A673 (cell line): ENCODE data around the gene PRCD.

Source experiments
- EZH2 ChIP-seq: fragments of 200-600 bp; sonication (generic); IDR thresholded peaks from 2 replicates; pipeline ENCODE4 v1.6.1; 2017; ENCODE audit warnings: borderline replicate concordance, low read depth, mild to moderate bottlenecking, mixed read lengths, antibody characterized with exemption, low read length; ENCODE audit not compliant: poor library complexity, severe bottlenecking
- TF ChIP-seq, protein P1 (sequence below): fragments of 300-800, 200-600 bp; sonication (generic); conservative IDR thresholded peaks from 2 replicates; pipeline ENCODE4 v1.5.1; 2017; ENCODE audit warnings: low read depth, mild to moderate bottlenecking, antibody characterized with exemption, low read length, moderate library complexity, mixed read lengths

DNA sequence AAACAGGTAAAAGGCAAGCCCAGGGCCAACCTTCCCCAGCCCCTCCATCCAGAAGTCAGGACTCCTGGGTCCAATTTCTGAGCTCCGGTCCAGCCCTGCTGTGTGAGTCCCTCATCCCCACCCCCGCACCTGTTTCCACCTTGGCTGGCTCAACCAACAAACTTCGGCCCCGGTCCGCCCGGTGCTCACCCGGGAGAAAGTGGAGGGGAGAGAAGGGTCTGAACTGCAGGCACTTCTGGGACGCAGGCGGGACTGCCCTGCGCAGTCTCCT lies 39.2 kb upstream of the PRCD start:
- TF ChIP-seq, protein P1, sequence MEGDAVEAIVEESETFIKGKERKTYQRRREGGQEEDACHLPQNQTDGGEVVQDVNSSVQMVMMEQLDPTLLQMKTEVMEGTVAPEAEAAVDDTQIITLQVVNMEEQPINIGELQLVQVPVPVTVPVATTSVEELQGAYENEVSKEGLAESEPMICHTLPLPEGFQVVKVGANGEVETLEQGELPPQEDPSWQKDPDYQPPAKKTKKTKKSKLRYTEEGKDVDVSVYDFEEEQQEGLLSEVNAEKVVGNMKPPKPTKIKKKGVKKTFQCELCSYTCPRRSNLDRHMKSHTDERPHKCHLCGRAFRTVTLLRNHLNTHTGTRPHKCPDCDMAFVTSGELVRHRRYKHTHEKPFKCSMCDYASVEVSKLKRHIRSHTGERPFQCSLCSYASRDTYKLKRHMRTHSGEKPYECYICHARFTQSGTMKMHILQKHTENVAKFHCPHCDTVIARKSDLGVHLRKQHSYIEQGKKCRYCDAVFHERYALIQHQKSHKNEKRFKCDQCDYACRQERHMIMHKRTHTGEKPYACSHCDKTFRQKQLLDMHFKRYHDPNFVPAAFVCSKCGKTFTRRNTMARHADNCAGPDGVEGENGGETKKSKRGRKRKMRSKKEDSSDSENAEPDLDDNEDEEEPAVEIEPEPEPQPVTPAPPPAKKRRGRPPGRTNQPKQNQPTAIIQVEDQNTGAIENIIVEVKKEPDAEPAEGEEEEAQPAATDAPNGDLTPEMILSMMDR = no peak
- TF ChIP-seq EZH2 = no peak
